Peyer's patch (tissue), 4 donors: ENCODE measurements around the gene CTSW.

Source experiments
- CTCF ChIP-seq, 6 experiments: fragments of 450-650 bp in 4 of 6; fragments of 200-600 bp in 2 of 6; sonication (generic) in 1 of 6; IDR thresholded peaks; one replicate each; pipeline ENCODE4 v1.5.1; 2017 to 2019; ENCODE audit warnings: antibody characterized with exemption in 6 of 6, mild to moderate bottlenecking in 3 of 6, moderate library complexity in 1 of 6
- POLR2A ChIP-seq, 2 donors: fragments of 450-650 bp; IDR thresholded peaks; one replicate each; pipeline ENCODE4 v1.5.1; 2017; ENCODE audit warnings: antibody characterized with exemption in 2 of 2, mild to moderate bottlenecking in 2 of 2, moderate library complexity in 2 of 2

- TF ChIP-seq CTCF (IDR thresholded peaks at IDR 0.05) (no peak), POLR2A (IDR thresholded peaks at IDR 0.05) (no peak)
These were observed 5.6 kb downstream of the CTSW start for GRCh38 chr11:65885231-65885630.
